ENCODE results near the gene ZC3H15.

The ZC3H15 gene

DNA sequence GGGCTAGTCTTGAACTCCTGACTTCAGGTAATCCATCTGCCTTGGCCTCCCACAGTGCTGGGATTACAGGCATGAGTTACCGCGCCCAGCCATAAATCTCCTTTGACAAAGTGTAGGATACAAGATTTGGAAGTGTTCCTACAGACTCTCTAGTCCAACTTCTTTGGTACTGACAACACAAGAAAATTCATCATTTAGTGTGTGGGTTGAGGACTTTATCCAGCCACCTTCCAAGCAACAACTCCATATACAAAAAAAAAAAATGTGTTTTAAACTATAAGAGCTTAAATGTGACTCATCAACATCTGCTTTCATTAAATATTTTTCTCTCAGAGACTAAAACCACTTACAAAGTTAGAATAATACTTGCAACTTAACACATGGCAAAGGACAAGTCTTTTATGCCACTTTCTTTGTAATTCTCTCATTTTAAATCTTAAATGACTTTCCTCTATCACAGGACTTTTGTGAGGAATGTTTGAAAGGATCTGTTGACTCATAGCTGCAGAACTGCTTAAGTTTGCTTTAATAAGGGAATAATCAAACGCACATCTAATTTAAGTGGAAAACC lies 57.6 kb downstream of the ZC3H15 start:
- no peak overlapping the region for H3K4me2 ChIP-seq (ENCODE audit: low read depth, low read length, poor library complexity, severe bottlenecking)
- TF ChIP-seq EZH2phosphoT487 (conservative IDR thresholded peaks at IDR 0.05; ENCODE audit: low read length), result no peak
- TF ChIP-seq, protein P1, sequence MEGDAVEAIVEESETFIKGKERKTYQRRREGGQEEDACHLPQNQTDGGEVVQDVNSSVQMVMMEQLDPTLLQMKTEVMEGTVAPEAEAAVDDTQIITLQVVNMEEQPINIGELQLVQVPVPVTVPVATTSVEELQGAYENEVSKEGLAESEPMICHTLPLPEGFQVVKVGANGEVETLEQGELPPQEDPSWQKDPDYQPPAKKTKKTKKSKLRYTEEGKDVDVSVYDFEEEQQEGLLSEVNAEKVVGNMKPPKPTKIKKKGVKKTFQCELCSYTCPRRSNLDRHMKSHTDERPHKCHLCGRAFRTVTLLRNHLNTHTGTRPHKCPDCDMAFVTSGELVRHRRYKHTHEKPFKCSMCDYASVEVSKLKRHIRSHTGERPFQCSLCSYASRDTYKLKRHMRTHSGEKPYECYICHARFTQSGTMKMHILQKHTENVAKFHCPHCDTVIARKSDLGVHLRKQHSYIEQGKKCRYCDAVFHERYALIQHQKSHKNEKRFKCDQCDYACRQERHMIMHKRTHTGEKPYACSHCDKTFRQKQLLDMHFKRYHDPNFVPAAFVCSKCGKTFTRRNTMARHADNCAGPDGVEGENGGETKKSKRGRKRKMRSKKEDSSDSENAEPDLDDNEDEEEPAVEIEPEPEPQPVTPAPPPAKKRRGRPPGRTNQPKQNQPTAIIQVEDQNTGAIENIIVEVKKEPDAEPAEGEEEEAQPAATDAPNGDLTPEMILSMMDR (IDR thresholded peaks at IDR 0.05; ENCODE audit: insufficient read depth, low read length, poor library complexity, severe bottlenecking), result no peak

DNA sequence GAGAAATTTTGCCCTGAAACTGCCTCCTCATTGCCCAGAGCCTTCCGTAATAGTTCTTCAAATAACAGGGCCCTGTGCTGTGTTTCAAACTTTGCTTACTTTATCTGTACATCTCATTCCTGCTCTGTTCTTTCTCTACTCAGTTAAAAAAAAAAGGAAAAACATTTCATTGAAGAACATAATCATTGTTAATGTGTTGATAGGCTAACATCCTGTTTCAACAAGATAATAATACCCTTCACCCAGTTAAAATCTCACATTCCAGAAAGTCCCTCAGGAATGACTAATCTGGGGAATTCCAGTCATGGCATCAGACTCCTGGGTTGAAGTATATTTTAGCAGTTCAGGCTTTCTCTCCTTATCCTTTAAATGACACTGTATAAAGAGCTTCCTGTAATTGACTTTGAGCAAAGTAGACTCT lies 58.2 kb downstream of the ZC3H15 start:
- Histone ChIP-seq H3K27me3 (ENCODE audit: low read length) (no peaks in the 10 kb centered on the region), H3F3A (ENCODE audit: insufficient read depth) (no peaks in the 10 kb centered on the region), H3K9me2 (replicated peaks; ENCODE audit: insufficient read depth, low read length) (no peaks in the 10 kb centered on the region), H3K36me3 (ENCODE audit: low read length) (no peaks in the 10 kb centered on the region), H3K9me3 (ENCODE audit: insufficient read depth, low read length) (no peaks in the 10 kb centered on the region), H2AFZ (ENCODE audit: low read depth, low read length, severe bottlenecking) (no peak overlapping the region), H4K20me1 (ENCODE audit: low read depth, low read length) (no peaks in the 10 kb centered on the region), H3K4me2 (ENCODE audit: low read depth, low read length, poor library complexity, severe bottlenecking) (no peak overlapping the region), H3K4me3 (ENCODE audit: insufficient read depth, low read length, poor library complexity, severe bottlenecking) (no peak overlapping the region), H3K27ac (ENCODE audit: low read depth, low read length) (no peak overlapping the region), H3K9ac (ENCODE audit: low read length) (no peak overlapping the region), H3K79me2 (ENCODE audit: insufficient read depth, low read length) (no peaks in the 10 kb centered on the region)
- TF ChIP-seq EZH2phosphoT487 (conservative IDR thresholded peaks at IDR 0.05; ENCODE audit: low read length), result no peak
- TF ChIP-seq, protein P1 (IDR thresholded peaks at IDR 0.05; ENCODE audit: insufficient read depth, low read length, poor library complexity, severe bottlenecking), result no peak

More for the DNA sequence above, 57.6 kb downstream of the ZC3H15 start:
- Histone ChIP-seq H3K9ac (ENCODE audit: low read length) (no peak overlapping the region), H3K9me3 (ENCODE audit: insufficient read depth, low read length) (no peaks in the 10 kb centered on the region), H3K4me3 (ENCODE audit: insufficient read depth, low read length, poor library complexity, severe bottlenecking) (no peak overlapping the region), H2AFZ (ENCODE audit: low read depth, low read length, severe bottlenecking) (no peak overlapping the region), H3K27ac (ENCODE audit: low read depth, low read length) (no peak overlapping the region), H4K20me1 (ENCODE audit: low read depth, low read length) (no peaks in the 10 kb centered on the region), H3F3A (ENCODE audit: insufficient read depth) (no peaks in the 10 kb centered on the region), H3K79me2 (ENCODE audit: insufficient read depth, low read length) (no peaks in the 10 kb centered on the region), H3K9me2 (replicated peaks; ENCODE audit: insufficient read depth, low read length) (no peaks in the 10 kb centered on the region), H3K27me3 (ENCODE audit: low read length) (no peaks in the 10 kb centered on the region), H3K36me3 (ENCODE audit: low read length) (no peaks in the 10 kb centered on the region)

DNA sequence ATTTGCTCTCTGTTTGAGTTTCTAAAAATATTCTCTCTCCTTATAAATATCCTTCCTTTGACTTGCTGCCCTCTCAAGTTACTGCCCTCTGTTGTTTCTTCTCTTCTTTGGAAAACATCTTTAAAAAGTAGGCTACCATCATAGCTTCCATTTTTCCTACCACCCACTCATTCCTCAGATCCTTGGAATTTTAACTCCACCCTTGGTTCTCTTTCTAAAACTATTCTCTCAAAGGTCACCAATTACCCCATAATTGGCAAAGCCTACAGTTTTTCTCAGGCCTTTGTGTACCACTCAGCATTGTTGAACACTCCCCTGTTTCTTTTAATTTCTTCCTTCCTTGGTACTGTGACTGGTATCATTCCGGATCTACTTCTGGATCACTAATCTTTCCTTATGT lies 60.8 kb downstream of the ZC3H15 start:
- Histone ChIP-seq H4K20me1 (ENCODE audit: low read depth, low read length) (no peaks in the 10 kb centered on the region), H3K9ac (ENCODE audit: low read length) (no peak overlapping the region), H3K9me2 (replicated peaks; ENCODE audit: insufficient read depth, low read length) (no peaks in the 10 kb centered on the region), H3K4me3 (ENCODE audit: insufficient read depth, low read length, poor library complexity, severe bottlenecking) (no peak overlapping the region), H3K79me2 (ENCODE audit: insufficient read depth, low read length) (no peaks in the 10 kb centered on the region), H3K27ac (ENCODE audit: low read depth, low read length) (no peak overlapping the region), H2AFZ (ENCODE audit: low read depth, low read length, severe bottlenecking) (no peak overlapping the region), H3F3A (ENCODE audit: insufficient read depth) (no peaks in the 10 kb centered on the region), H3K9me3 (ENCODE audit: insufficient read depth, low read length) (no peaks in the 10 kb centered on the region), H3K27me3 (ENCODE audit: low read length) (no peaks in the 10 kb centered on the region), H3K36me3 (ENCODE audit: low read length) (no peaks in the 10 kb centered on the region), H3K4me2 (ENCODE audit: low read depth, low read length, poor library complexity, severe bottlenecking) (no peak overlapping the region)
- no peak for TF ChIP-seq EZH2phosphoT487 (conservative IDR thresholded peaks at IDR 0.05; ENCODE audit: low read length)
- TF ChIP-seq, protein P1 (IDR thresholded peaks at IDR 0.05; ENCODE audit: insufficient read depth, low read length, poor library complexity, severe bottlenecking), result no peak
